Subcutaneous abdominal adipose tissue (tissue), 5 donors: Measurements from ENCODE around the gene SLC6A12.

Source experiments
- H3K27ac ChIP-seq: one replicate; pipeline ENCODE4 v1.7.0; 2013; ENCODE audit warnings: low read depth, mild to moderate bottlenecking, inconsistent platforms, low read length, moderate library complexity
- H3K27me3 ChIP-seq, 5 donors: one replicate each; pipeline ENCODE4 v1.7.0; 2013; ENCODE audit warnings: low read length in 5 of 5, inconsistent platforms in 1 of 5; ENCODE audit not compliant: control insufficient read depth in 5 of 5, insufficient read depth in 4 of 5
- H3K36me3 ChIP-seq, 5 donors: one replicate each; pipeline ENCODE4 v1.7.0; 2013; ENCODE audit warnings: low read length in 5 of 5; ENCODE audit not compliant: control insufficient read depth in 5 of 5, insufficient read depth in 5 of 5
- H3K4me1 ChIP-seq, 5 donors: one replicate each; pipeline ENCODE4 v1.7.0; 2013; ENCODE audit warnings: low read length in 5 of 5, mild to moderate bottlenecking in 3 of 5, moderate library complexity in 1 of 5; ENCODE audit not compliant: control insufficient read depth in 5 of 5, insufficient read depth in 5 of 5
- H3K4me3 ChIP-seq, 5 donors: one replicate each; pipeline ENCODE4 v1.7.0; 2013; ENCODE audit warnings: low read length in 5 of 5, low read depth in 1 of 5
- H3K9ac ChIP-seq, 5 donors: one replicate each; pipeline ENCODE4 v1.7.0; 2013; ENCODE audit warnings: low read length in 5 of 5, mild to moderate bottlenecking in 4 of 5, moderate library complexity in 3 of 5
- H3K9me3 ChIP-seq, 5 donors: one replicate each; pipeline ENCODE4 v1.7.0; 2013; ENCODE audit warnings: low read length in 5 of 5; ENCODE audit not compliant: control insufficient read depth in 5 of 5
- donor health status: healthy.
- donor health status: healthy.
- donor health status: healthy.
- donor health status: healthy.
- donor health status: healthy.

The SLC6A12 gene

GRCh38 chr12:177336-177979 lies 36.5 kb downstream of the SLC6A12 start:
- peaks cover 0 to 1% (median 0%) of the 10 kb centered on the region in 5 donors for H3K9me3 ChIP-seq
- peaks cover 15 to 52% (median 30%) of the 10 kb centered on the region in 5 donors for H3K27me3 ChIP-seq
- H3K27ac ChIP-seq: no peak overlapping the region
- peaks cover 0 to 89% (median 38%) of the 10 kb centered on the region in 5 donors for H3K4me1 ChIP-seq
- H3K36me3 ChIP-seq: peaks cover 0 to 1% (median 0%) of the 10 kb centered on the region in 5 donors
- H3K9ac ChIP-seq: no peak overlapping the region
- H3K4me3 ChIP-seq: no peak overlapping the region

GRCh38 chr12:176321-177181 lies 37.4 kb downstream of the SLC6A12 start:
- no peak overlapping the region for H3K4me3 ChIP-seq
- no peaks in the 10 kb centered on the region for H3K9me3 ChIP-seq
- no peak overlapping the region for H3K27ac ChIP-seq
- no peak overlapping the region for H3K9ac ChIP-seq
- peaks cover 16 to 47% (median 32%) of the 10 kb centered on the region in 5 donors for H3K27me3 ChIP-seq
- H3K36me3 ChIP-seq: no peaks in the 10 kb centered on the region
- H3K4me1 ChIP-seq: peaks cover 0 to 85% (median 42%) of the 10 kb centered on the region in 5 donors

- H3K27me3 ChIP-seq: peaks cover 16 to 44% (median 32%) of the 10 kb centered on the region in 5 donors
- no peaks in the 10 kb centered on the region for H3K36me3 ChIP-seq
- peaks cover 0 to 80% (median 40%) of the 10 kb centered on the region in 5 donors for H3K4me1 ChIP-seq
- no peak overlapping the region for H3K27ac ChIP-seq
- no peak overlapping the region for H3K4me3 ChIP-seq
- H3K9me3 ChIP-seq: no peaks in the 10 kb centered on the region
- H3K9ac ChIP-seq: no peak overlapping the region
Measured at GRCh38 chr12:175759-176158, 38.2 kb downstream of the SLC6A12 start.

GRCh38 chr12:175250-175649 lies 38.7 kb downstream of the SLC6A12 start:
- H3K9ac ChIP-seq: no peak overlapping the region
- H3K4me1 ChIP-seq: peaks cover 0 to 75% (median 37%) of the 10 kb centered on the region in 5 donors
- H3K27me3 ChIP-seq: peaks cover 16 to 44% (median 32%) of the 10 kb centered on the region in 5 donors
- no peaks in the 10 kb centered on the region for H3K36me3 ChIP-seq
- H3K27ac ChIP-seq: no peak overlapping the region
- no peak overlapping the region for H3K4me3 ChIP-seq
- H3K9me3 ChIP-seq: no peaks in the 10 kb centered on the region

- Histone ChIP-seq H3K27me3 (peaks cover 16 to 42% (median 32%) of the 10 kb centered on the region in 5 donors), H3K4me3 (no peak overlapping the region), H3K9me3 (no peaks in the 10 kb centered on the region), H3K36me3 (no peaks in the 10 kb centered on the region), H3K27ac (no peak overlapping the region), H3K4me1 (peaks cover 0 to 71% (median 31%) of the 10 kb centered on the region in 5 donors), H3K9ac (no peak overlapping the region)
Measured at GRCh38 chr12:174596-174995, 39.4 kb downstream of the SLC6A12 start.

GRCh38 chr12:174124-174523 lies 39.8 kb downstream of the SLC6A12 start:
- Histone ChIP-seq H3K9ac (no peak overlapping the region), H3K4me1 (peaks cover 0 to 71% (median 26%) of the 10 kb centered on the region in 5 donors), H3K9me3 (no peaks in the 10 kb centered on the region), H3K27me3 (peaks cover 15 to 39% (median 31%) of the 10 kb centered on the region in 5 donors), H3K4me3 (no peak overlapping the region), H3K27ac (no peak overlapping the region), H3K36me3 (no peaks in the 10 kb centered on the region)

GRCh38 chr12:172732-173161 lies 41.2 kb downstream of the SLC6A12 start:
- Histone ChIP-seq H3K36me3 (peaks cover 0 to 2% (median 0%) of the 10 kb centered on the region in 5 donors), H3K4me3 (peak overlapping the region in 1 of 5 donors; percentile 4), H3K9me3 (no peaks in the 10 kb centered on the region), H3K27me3 (peaks cover 13 to 34% (median 25%) of the 10 kb centered on the region in 5 donors), H3K4me1 (peaks cover 0 to 60% (median 21%) of the 10 kb centered on the region in 5 donors), H3K9ac (no peak overlapping the region), H3K27ac (no peak overlapping the region)

- peaks cover 0 to 2% (median 0%) of the 10 kb centered on the region in 5 donors for H3K36me3 ChIP-seq
- peak overlapping the region in 1 of 5 donors; percentile 4 for H3K4me3 ChIP-seq
- no peaks in the 10 kb centered on the region for H3K9me3 ChIP-seq
- no peak overlapping the region for H3K27ac ChIP-seq
- H3K9ac ChIP-seq: no peak overlapping the region
- H3K4me1 ChIP-seq: peaks cover 0 to 61% (median 21%) of the 10 kb centered on the region in 5 donors
- peaks cover 9 to 28% (median 25%) of the 10 kb centered on the region in 5 donors for H3K27me3 ChIP-seq
Measured at GRCh38 chr12:171743-172676, 41.9 kb downstream of the SLC6A12 start.

- Histone ChIP-seq H3K9ac (no peak overlapping the region), H3K27ac (no peak overlapping the region), H3K4me3 (no peak overlapping the region), H3K36me3 (peaks cover 0 to 2% (median 0%) of the 10 kb centered on the region in 5 donors), H3K4me1 (peaks cover 0 to 59% (median 19%) of the 10 kb centered on the region in 5 donors), H3K9me3 (no peaks in the 10 kb centered on the region), H3K27me3 (peaks cover 9 to 28% (median 20%) of the 10 kb centered on the region in 5 donors)
Measured at GRCh38 chr12:171276-171675, 42.7 kb downstream of the SLC6A12 start.
